Stimulated activated CD4-positive, alpha-beta T cell treated with anti-CD3 and anti-CD28 coated beads, Interleukin-1b, Interleukin-23, amount 100 ng/mL, for 1 hour (primary cell): ENCODE measurements around the gene CYCS.
"Not testable (repeated sequence)": the region's sequence is repeated elsewhere in the genome, so short reads cannot be mapped to it uniquely, and the experiment has no call there.

Source experiments
- DNase-seq, 2 donors: peaks; one replicate each; pipeline ENCODE4 v3.0.0-alpha.2; 2020; ENCODE audit warnings: low read depth in 2 of 2

Gene CYCS

GRCh38 chr7:25118048-25118753, 6.9 kb downstream of the CYCS start:
- no peak for DNase-seq

GRCh38 chr7:25117226-25118047, 7.6 kb downstream of the CYCS start:
- DNase-seq, result no peak

GRCh38 chr7:25116621-25117020, 8.4 kb downstream of the CYCS start:
- DNase-seq, result no peak

GRCh38 chr7:25110514-25110913, 14.5 kb downstream of the CYCS start:
- not testable (repeated sequence) for DNase-seq

GRCh38 chr7:25109276-25109675, 15.8 kb downstream of the CYCS start:
- DNase-seq, result no peak

GRCh38 chr7:25105911-25106310, 19.1 kb downstream of the CYCS start:
- no peak for DNase-seq

- no peak for DNase-seq
Measured at GRCh38 chr7:25103773-25104172, 21.3 kb downstream of the CYCS start.

GRCh38 chr7:25101817-25102216, 23.2 kb downstream of the CYCS start:
- DNase-seq, result no peak

GRCh38 chr7:25098096-25099046, 26.7 kb downstream of the CYCS start:
- peak in 1 of 2 donors; percentile 18 for DNase-seq

GRCh38 chr7:25095516-25096345, 29.3 kb downstream of the CYCS start:
- DNase-seq, result no peak

- peak; percentile 48 to 73 for DNase-seq
Measured at GRCh38 chr7:25093268-25093826, 31.7 kb downstream of the CYCS start.

GRCh38 chr7:25091779-25092178, 33.3 kb downstream of the CYCS start:
- no peak for DNase-seq

GRCh38 chr7:25091176-25091575, 33.9 kb downstream of the CYCS start:
- no peak for DNase-seq

- DNase-seq, result no peak
Measured at GRCh38 chr7:25090374-25090773, 34.7 kb downstream of the CYCS start.

- no peak for DNase-seq
Measured at GRCh38 chr7:25087855-25088254, 37.2 kb downstream of the CYCS start.

- no peak for DNase-seq
Measured at GRCh38 chr7:25084821-25085220, 40.2 kb downstream of the CYCS start.

GRCh38 chr7:25083201-25083600, 41.9 kb downstream of the CYCS start:
- no peak for DNase-seq

GRCh38 chr7:25082041-25082440, 43.0 kb downstream of the CYCS start:
- not testable (repeated sequence) for DNase-seq

GRCh38 chr7:25077096-25077495, 48.0 kb downstream of the CYCS start:
- no peak for DNase-seq

- DNase-seq, result no peak
Measured at GRCh38 chr7:25075459-25075858, 49.6 kb downstream of the CYCS start.

- DNase-seq, result no peak
Measured at GRCh38 chr7:25073451-25073850, 51.6 kb downstream of the CYCS start.
